AG04449 (cell line): ENCODE results near the gene CD300E.

Experiments
- CTCF ChIA-PET: fragments of 350-600 bp; formaldehyde crosslinking; extraction: SDS; loops from one replicate; lab custom pipeline; 2021; ENCODE audit warnings: antibody characterized with exemption; lab: Yijun Ruan, JAX
- POLR2A ChIA-PET: fragments of 400-600, 350-600 bp; formaldehyde crosslinking; extraction: SDS; loops from one replicate; lab custom pipeline; 2020; ENCODE audit warnings: antibody characterized with exemption, inconsistent platforms; lab: Yijun Ruan, JAX
- DNase-seq: peaks from one replicate; pipeline ENCODE4 v3.0.0-alpha.2; 2010; ENCODE audit warnings: low read depth, low spot score
- H3K4me3 ChIP-seq: 2 replicates; pipeline ENCODE4 v1.5.1; 2011; ENCODE audit warnings: low read depth, mild to moderate bottlenecking, control low read depth, low read length
- TF ChIP-seq, protein P1 (sequence below): IDR thresholded peaks from one replicate; pipeline ENCODE4 v1.5.1; 2011; ENCODE audit warnings: mild to moderate bottlenecking, moderate library complexity, low read length, control low read depth, inconsistent platforms; ENCODE audit not compliant: insufficient read depth; ENCODE audit errors: missing control alignments

CD300E gene

DNA sequence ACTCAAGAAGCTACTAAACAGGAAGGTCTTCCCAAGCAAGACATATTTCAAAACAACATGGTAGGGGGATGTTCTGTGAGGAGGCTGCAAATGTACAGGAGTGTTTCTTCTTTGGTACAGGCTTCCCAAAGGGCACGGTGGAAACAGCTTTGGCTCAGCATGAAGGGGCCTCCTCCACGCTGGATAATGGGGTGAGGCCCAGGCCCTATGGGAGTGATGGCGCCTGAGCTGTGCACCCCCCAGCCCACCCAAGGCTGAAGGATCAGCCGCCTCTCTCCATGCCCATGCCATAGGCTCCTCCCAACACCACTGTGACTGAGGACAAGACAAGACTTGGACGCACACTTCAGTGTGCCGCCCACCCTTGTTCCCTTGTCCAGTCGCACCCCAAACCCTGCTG lies 6.8 kb downstream of the CD300E start:
- no peak overlapping the region for H3K4me3 ChIP-seq
- TF ChIP-seq, protein P1, sequence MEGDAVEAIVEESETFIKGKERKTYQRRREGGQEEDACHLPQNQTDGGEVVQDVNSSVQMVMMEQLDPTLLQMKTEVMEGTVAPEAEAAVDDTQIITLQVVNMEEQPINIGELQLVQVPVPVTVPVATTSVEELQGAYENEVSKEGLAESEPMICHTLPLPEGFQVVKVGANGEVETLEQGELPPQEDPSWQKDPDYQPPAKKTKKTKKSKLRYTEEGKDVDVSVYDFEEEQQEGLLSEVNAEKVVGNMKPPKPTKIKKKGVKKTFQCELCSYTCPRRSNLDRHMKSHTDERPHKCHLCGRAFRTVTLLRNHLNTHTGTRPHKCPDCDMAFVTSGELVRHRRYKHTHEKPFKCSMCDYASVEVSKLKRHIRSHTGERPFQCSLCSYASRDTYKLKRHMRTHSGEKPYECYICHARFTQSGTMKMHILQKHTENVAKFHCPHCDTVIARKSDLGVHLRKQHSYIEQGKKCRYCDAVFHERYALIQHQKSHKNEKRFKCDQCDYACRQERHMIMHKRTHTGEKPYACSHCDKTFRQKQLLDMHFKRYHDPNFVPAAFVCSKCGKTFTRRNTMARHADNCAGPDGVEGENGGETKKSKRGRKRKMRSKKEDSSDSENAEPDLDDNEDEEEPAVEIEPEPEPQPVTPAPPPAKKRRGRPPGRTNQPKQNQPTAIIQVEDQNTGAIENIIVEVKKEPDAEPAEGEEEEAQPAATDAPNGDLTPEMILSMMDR = no peak
- CTCF ChIA-PET = no interaction called here
- POLR2A ChIA-PET = no interaction called here
- DNase-seq = no peak

GRCh38 chr17:74612046-74612445 lies 11.5 kb downstream of the CD300E start:
- POLR2A ChIA-PET = no interaction called here

GRCh38 chr17:74610108-74610507 lies 13.4 kb downstream of the CD300E start:
- POLR2A ChIA-PET = no interaction called here
- TF ChIP-seq, protein P1 = no peak
- CTCF ChIA-PET = no interaction called here
- H3K4me3 ChIP-seq = no peak overlapping the region
- DNase-seq = no peak

More at GRCh38 chr17:74612046-74612445, 11.5 kb downstream of the CD300E start:
- TF ChIP-seq, protein P1 = no peak
- no peak overlapping the region for H3K4me3 ChIP-seq
- DNase-seq = no peak
- CTCF ChIA-PET = no interaction called here

GRCh38 chr17:74608511-74608910 lies 15.0 kb downstream of the CD300E start:
- ChIA-PET CTCF (no interaction called here), POLR2A (no interaction called here)
- DNase-seq = no peak
- TF ChIP-seq, protein P1 = no peak
- H3K4me3 ChIP-seq = no peak overlapping the region

DNA sequence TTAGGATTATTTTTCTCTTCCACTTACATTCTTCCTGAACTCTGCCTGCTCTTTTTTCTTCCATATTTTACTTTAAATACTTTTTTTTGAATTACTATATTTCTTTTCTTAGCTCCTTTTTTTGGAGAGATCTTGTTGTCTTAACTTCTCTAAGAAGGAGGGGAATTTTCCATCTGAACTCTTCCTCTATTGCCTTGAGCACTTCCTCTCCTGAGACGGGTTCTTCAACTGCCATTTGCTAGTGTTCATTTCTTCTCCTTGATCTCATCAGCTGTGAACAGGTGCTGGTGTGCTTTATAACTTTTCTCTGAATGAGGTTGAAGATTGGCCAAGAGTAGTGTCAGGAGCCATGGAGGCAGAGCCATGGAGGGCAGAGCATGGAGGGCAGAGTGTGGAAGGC lies 16.3 kb downstream of the CD300E start:
- CTCF ChIA-PET = no interaction called here
- POLR2A ChIA-PET = no interaction called here
- H3K4me3 ChIP-seq = no peak overlapping the region
- DNase-seq = no peak
- TF ChIP-seq, protein P1 = no peak

- CTCF ChIA-PET = no interaction called here
- DNase-seq = no peak
- POLR2A ChIA-PET = no interaction called here
- TF ChIP-seq, protein P1 = no peak
- no peak overlapping the region for H3K4me3 ChIP-seq
Observed at GRCh38 chr17:74606050-74606449, 17.5 kb downstream of the CD300E start.
